Measurements from ENCODE around the gene CELSR2.

Gene CELSR2

DNA sequence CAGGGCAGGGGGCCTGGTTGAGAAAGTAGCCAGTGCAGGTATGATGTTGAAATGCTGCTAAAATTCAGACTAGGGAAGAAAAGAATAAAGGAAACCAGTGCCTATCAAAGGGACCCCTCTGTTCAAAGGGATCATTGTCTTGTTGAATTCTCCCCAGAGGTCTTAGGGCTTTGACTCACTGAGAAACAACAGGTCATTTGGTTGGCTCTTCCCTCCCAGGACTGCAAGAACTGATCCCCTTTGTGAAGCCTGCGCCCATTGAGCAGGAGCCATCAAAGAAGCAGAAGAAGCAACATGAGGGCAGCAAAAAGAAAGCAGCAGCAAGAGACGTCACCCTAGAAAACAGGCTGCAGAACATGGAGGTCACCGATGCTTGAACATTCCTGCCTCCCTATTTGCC is 11.8 kb upstream of the CELSR2 start:
- Histone ChIP-seq H3K4me3 (ENCODE audit: low read length) (no peak overlapping the region), H3K27me3 (ENCODE audit: control insufficient read depth, insufficient read depth, low read length) (no peaks in the 10 kb centered on the region), H3K27ac (ENCODE audit: low read length) (no peak overlapping the region), H3K4me1 (ENCODE audit: control insufficient read depth, low read depth, low read length) (peaks cover 40% of the 10 kb centered on the region), H3K36me3 (ENCODE audit: control insufficient read depth, low read depth, low read length) (peaks cover 53% of the 10 kb centered on the region), H3K9ac (ENCODE audit: low read length) (no peak overlapping the region), H3K9me3 (ENCODE audit: control insufficient read depth, low read depth, low read length) (no peaks in the 10 kb centered on the region)

- H3K9me3 ChIP-seq (ENCODE audit: control insufficient read depth, low read depth, low read length) = no peaks in the 10 kb centered on the region
- H3K9ac ChIP-seq (ENCODE audit: low read length) = no peak overlapping the region
- no peak overlapping the region for H3K4me3 ChIP-seq (ENCODE audit: low read length)
- no peak overlapping the region for H3K27ac ChIP-seq (ENCODE audit: low read length)
- peaks cover 48% of the 10 kb centered on the region for H3K36me3 ChIP-seq (ENCODE audit: control insufficient read depth, low read depth, low read length)
- peaks cover 40% of the 10 kb centered on the region for H3K4me1 ChIP-seq (ENCODE audit: control insufficient read depth, low read depth, low read length)
- H3K27me3 ChIP-seq (ENCODE audit: control insufficient read depth, insufficient read depth, low read length) = no peaks in the 10 kb centered on the region
Measured at GRCh38 chr1:109238382-109238781, 11.0 kb upstream of the CELSR2 start.

DNA sequence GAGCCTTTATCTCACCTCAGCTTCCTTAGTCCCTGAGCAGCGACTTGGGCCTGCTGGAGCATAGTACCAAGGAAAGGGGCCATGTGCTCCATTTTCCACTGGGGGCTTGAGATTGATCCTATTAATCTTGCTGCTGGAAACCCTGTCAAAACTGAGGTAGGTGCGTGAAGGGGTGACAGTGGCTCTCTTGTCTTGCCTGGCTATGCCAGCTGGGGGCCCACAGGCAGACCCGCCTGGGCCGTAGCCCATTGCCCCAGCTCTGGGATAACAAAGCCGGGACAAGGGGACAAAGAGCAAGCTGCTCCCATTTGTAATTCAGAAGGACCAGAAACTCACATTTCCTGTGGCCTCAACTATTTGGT is 10.3 kb upstream of the CELSR2 start:
- peaks cover 48% of the 10 kb centered on the region for H3K36me3 ChIP-seq (ENCODE audit: control insufficient read depth, low read depth, low read length)

DNA sequence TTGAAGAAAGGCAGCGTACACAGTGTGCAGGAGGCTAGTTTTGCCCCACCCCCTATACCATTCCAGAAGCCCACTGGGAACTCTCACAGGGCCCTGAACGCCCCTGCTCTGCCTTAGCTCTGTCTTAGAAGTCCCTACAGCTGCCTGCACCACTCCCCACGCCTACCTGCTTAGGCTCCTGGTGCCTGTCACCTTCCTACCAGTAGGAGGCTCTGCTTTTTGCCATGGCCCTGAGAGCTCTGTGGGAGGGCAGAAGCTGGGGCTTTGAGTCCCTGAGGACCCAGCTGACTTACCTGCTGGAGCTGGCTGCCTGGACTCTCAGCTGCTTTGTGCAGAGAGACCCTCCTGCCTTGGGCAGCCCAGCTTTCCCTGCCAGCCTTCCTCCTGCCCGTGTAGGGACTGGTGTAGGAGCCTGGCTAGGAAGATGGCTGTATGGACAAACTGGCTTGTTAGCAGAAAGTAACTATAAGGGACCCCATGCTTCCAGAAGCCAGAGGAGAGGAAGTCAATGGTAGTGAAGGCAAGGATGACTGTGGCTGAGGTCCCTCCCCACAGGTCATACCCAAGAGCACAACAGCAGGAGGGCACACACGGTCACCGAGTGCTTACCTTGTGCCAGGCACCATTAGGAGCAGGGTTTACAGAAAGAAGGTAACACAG is 9.8 kb upstream of the CELSR2 start:
- Histone ChIP-seq H3K27me3 (ENCODE audit: control insufficient read depth, insufficient read depth, low read length) (no peaks in the 10 kb centered on the region), H3K27ac (ENCODE audit: low read length) (peak overlapping the region; percentile 34), H3K4me3 (ENCODE audit: low read length) (no peak overlapping the region), H3K4me1 (ENCODE audit: control insufficient read depth, low read depth, low read length) (peaks cover 40% of the 10 kb centered on the region), H3K9me3 (ENCODE audit: control insufficient read depth, low read depth, low read length) (no peaks in the 10 kb centered on the region), H3K9ac (ENCODE audit: low read length) (peak overlapping the region; percentile 18), H3K36me3 (ENCODE audit: control insufficient read depth, low read depth, low read length) (peaks cover 44% of the 10 kb centered on the region)

More for the DNA sequence above, 10.3 kb upstream of the CELSR2 start:
- Histone ChIP-seq H3K27ac (ENCODE audit: low read length) (no peak overlapping the region), H3K4me3 (ENCODE audit: low read length) (no peak overlapping the region), H3K9me3 (ENCODE audit: control insufficient read depth, low read depth, low read length) (no peaks in the 10 kb centered on the region), H3K9ac (ENCODE audit: low read length) (peak overlapping the region; percentile 18), H3K27me3 (ENCODE audit: control insufficient read depth, insufficient read depth, low read length) (no peaks in the 10 kb centered on the region), H3K4me1 (ENCODE audit: control insufficient read depth, low read depth, low read length) (peaks cover 40% of the 10 kb centered on the region)

DNA sequence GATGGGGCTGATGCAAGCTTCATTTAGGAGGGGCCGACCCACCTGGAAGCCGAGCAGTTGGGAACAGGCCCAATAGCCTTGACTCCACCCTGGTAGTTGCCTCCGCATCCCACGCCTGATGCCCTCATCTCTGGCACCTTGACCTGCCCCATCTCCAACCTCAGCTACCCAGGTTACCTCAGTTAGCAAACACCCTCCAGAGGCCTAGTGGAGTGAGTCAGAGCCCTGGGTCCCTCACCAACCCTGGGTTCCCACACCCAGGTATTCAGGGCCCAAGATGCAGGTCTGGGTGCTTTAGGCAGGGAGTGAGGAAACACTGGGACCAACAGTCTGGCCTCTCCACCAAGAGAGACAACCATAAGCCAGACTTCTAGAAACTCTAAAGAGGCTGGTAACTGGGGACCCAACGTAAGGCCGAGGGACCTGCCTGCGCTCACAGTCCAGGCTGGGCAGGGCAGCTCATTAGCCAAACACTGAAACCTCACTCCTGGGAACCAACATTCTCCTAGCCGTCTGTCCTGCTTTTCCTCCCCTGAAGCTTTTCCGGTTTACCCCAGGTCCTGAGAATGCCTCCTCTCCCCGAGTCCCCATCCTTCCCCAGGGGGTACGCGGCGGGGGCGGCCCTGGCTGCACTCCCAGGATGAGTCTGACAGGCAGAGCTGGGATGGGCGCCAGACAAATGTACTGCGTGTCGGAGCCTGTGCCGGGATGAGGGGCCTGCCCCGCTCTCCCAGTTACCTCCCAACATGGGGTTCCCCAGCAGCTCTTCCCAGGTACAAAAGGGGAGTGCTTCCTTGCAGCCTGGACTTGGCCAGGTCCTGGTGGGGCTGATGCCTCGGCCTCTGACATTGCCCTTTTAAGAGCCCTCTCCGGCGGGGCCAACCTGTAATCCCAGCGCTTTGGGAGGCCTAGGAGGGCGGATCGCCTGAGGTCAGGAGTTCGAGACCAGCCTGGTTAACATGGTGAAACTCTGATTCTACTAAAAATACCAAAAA is 8.9 kb upstream of the CELSR2 start:
- H3K27ac ChIP-seq (ENCODE audit: low read length) = no peak overlapping the region
- no peak overlapping the region for H3K4me3 ChIP-seq (ENCODE audit: low read length)
- no peak overlapping the region for H3K9ac ChIP-seq (ENCODE audit: low read length)

DNA sequence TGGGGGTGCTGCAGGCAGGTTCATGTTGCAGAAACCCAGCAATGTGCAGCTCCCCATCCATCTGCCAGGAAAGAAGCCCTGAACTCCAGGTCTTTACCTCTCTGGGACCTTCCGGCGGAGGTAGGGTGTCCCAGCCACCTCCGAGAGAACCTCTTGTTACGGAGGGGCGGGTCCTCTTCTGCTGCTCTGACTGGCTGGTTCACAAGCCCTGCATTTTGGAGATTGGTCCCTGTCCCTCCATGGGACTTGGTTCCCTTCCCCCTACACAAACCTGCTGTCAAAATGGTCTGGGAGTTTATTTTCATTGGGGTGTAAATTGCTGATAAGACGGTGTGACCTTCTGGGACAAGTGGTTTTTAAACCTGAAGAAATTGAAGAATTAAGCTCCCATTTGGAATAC is 8.0 kb upstream of the CELSR2 start:
- Histone ChIP-seq H3K9me3 (ENCODE audit: control insufficient read depth, low read depth, low read length) (no peaks in the 10 kb centered on the region), H3K27me3 (ENCODE audit: control insufficient read depth, insufficient read depth, low read length) (no peaks in the 10 kb centered on the region), H3K36me3 (ENCODE audit: control insufficient read depth, low read depth, low read length) (peaks cover 26% of the 10 kb centered on the region), H3K9ac (ENCODE audit: low read length) (no peak overlapping the region), H3K4me1 (ENCODE audit: control insufficient read depth, low read depth, low read length) (peaks cover 40% of the 10 kb centered on the region), H3K27ac (ENCODE audit: low read length) (no peak overlapping the region), H3K4me3 (ENCODE audit: low read length) (no peak overlapping the region)

More for the DNA sequence above, 8.9 kb upstream of the CELSR2 start:
- Histone ChIP-seq H3K27me3 (ENCODE audit: control insufficient read depth, insufficient read depth, low read length) (no peaks in the 10 kb centered on the region), H3K4me1 (ENCODE audit: control insufficient read depth, low read depth, low read length) (peaks cover 40% of the 10 kb centered on the region), H3K36me3 (ENCODE audit: control insufficient read depth, low read depth, low read length) (peaks cover 35% of the 10 kb centered on the region), H3K9me3 (ENCODE audit: control insufficient read depth, low read depth, low read length) (no peaks in the 10 kb centered on the region)

- Histone ChIP-seq H3K9me3 (ENCODE audit: control insufficient read depth, low read depth, low read length) (no peaks in the 10 kb centered on the region), H3K27ac (ENCODE audit: low read length) (no peak overlapping the region), H3K27me3 (ENCODE audit: control insufficient read depth, insufficient read depth, low read length) (no peaks in the 10 kb centered on the region), H3K4me1 (ENCODE audit: control insufficient read depth, low read depth, low read length) (peaks cover 40% of the 10 kb centered on the region), H3K36me3 (ENCODE audit: control insufficient read depth, low read depth, low read length) (peaks cover 20% of the 10 kb centered on the region), H3K9ac (ENCODE audit: low read length) (no peak overlapping the region), H3K4me3 (ENCODE audit: low read length) (no peak overlapping the region)
Measured at GRCh38 chr1:109241841-109242345, 7.4 kb upstream of the CELSR2 start.

DNA sequence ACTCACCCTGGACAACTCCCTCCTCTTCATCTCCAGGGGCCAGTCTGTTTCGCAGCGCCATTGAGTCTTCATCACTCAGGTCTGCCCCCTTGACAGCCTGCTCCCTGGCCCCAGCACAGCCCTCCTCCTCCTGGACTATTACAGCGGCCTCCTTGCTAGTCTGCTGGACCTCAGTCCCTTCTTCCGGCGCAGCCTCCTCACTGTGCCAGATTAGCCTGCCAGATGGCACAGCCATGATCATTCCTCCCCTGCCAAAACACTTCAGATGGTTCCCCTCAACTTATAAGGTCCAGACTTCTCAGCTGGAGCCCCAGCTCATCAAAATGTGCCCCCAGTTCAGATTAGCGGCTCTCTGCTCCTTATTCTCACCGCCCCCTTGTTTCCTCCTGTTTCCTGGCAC is 7.0 kb upstream of the CELSR2 start:
- no peak overlapping the region for H3K4me3 ChIP-seq (ENCODE audit: low read length)
- H3K4me1 ChIP-seq (ENCODE audit: control insufficient read depth, low read depth, low read length) = peaks cover 36% of the 10 kb centered on the region
- H3K27me3 ChIP-seq (ENCODE audit: control insufficient read depth, insufficient read depth, low read length) = peaks cover under 1% of the 10 kb centered on the region
- no peak overlapping the region for H3K9ac ChIP-seq (ENCODE audit: low read length)
- peaks cover 15% of the 10 kb centered on the region for H3K36me3 ChIP-seq (ENCODE audit: control insufficient read depth, low read depth, low read length)
- no peaks in the 10 kb centered on the region for H3K9me3 ChIP-seq (ENCODE audit: control insufficient read depth, low read depth, low read length)
- no peak overlapping the region for H3K27ac ChIP-seq (ENCODE audit: low read length)

- Histone ChIP-seq H3K27me3 (ENCODE audit: control insufficient read depth, insufficient read depth, low read length) (peaks cover 9% of the 10 kb centered on the region), H3K4me3 (ENCODE audit: low read length) (no peak overlapping the region), H3K36me3 (ENCODE audit: control insufficient read depth, low read depth, low read length) (peaks cover 8% of the 10 kb centered on the region), H3K9me3 (ENCODE audit: control insufficient read depth, low read depth, low read length) (no peaks in the 10 kb centered on the region), H3K9ac (ENCODE audit: low read length) (no peak overlapping the region), H3K27ac (ENCODE audit: low read length) (no peak overlapping the region), H3K4me1 (ENCODE audit: control insufficient read depth, low read depth, low read length) (peaks cover 32% of the 10 kb centered on the region)
Measured at GRCh38 chr1:109243221-109243620, 6.1 kb upstream of the CELSR2 start.

GRCh38 chr1:109243860-109244552 is 5.3 kb upstream of the CELSR2 start:
- no peak overlapping the region for H3K9ac ChIP-seq (ENCODE audit: low read length)

GRCh38 chr1:109246141-109246551 is 3.2 kb upstream of the CELSR2 start:
- Histone ChIP-seq H3K4me1 (ENCODE audit: control insufficient read depth, low read depth, low read length) (peaks cover 16% of the 10 kb centered on the region), H3K9me3 (ENCODE audit: control insufficient read depth, low read depth, low read length) (no peaks in the 10 kb centered on the region), H3K27me3 (ENCODE audit: control insufficient read depth, insufficient read depth, low read length) (peaks cover 28% of the 10 kb centered on the region), H3K9ac (ENCODE audit: low read length) (no peak overlapping the region), H3K27ac (ENCODE audit: low read length) (no peak overlapping the region), H3K4me3 (ENCODE audit: low read length) (no peak overlapping the region), H3K36me3 (ENCODE audit: control insufficient read depth, low read depth, low read length) (peaks cover 3% of the 10 kb centered on the region)

More at GRCh38 chr1:109243860-109244552, 5.3 kb upstream of the CELSR2 start:
- Histone ChIP-seq H3K36me3 (ENCODE audit: control insufficient read depth, low read depth, low read length) (peaks cover under 1% of the 10 kb centered on the region), H3K4me1 (ENCODE audit: control insufficient read depth, low read depth, low read length) (peaks cover 30% of the 10 kb centered on the region), H3K9me3 (ENCODE audit: control insufficient read depth, low read depth, low read length) (no peaks in the 10 kb centered on the region), H3K4me3 (ENCODE audit: low read length) (no peak overlapping the region), H3K27me3 (ENCODE audit: control insufficient read depth, insufficient read depth, low read length) (peaks cover 17% of the 10 kb centered on the region), H3K27ac (ENCODE audit: low read length) (no peak overlapping the region)
